T47D (cell line): Measurements from ENCODE around the gene PACRGL.

Experiments
- DNase-seq, 2 experiments: peaks; one replicate each; pipeline versions ENCODE4 v3.0.0 to v3.0.0-alpha.2; 2011 to 2012; ENCODE audit warnings: low read depth in 1 of 2, low spot score in 1 of 2
- JUND ChIP-seq: IDR thresholded peaks from 2 replicates; pipeline ENCODE4 v1.6.1; 2012; ENCODE audit warnings: low read depth
- in situ Hi-C: cut with HindIII; loops from 2 replicates; pipeline ENCODE4 v1.10.0; 2016; ENCODE audit warnings: low sequenced_read_pairs, low pct_unique_long_range_greater_than_20kb

The PACRGL gene

GRCh38 chr4:20700007-20700761 lies at the start of gene PACRGL:
PACRGL (plus strand) TSS chr4:20700458; CDS start chr4:20704482, 4,024 bp downstream.
- in situ Hi-C loops: no loop called here
- peak; percentile 47 to 90 for DNase-seq
- no peak for TF ChIP-seq JUND

- DNase-seq: no peak
- in situ Hi-C loops: no loop called here
- no peak for TF ChIP-seq JUND
Observed at GRCh38 chr4:20652226-20652885, 47.9 kb upstream of the PACRGL start.

- no peak for TF ChIP-seq JUND
- DNase-seq: no peak
- in situ Hi-C loops: no loop called here
Observed at GRCh38 chr4:20658456-20658855, 41.8 kb upstream of the PACRGL start.

- in situ Hi-C loops: no loop called here
- no peak for TF ChIP-seq JUND
- DNase-seq: no peak
Observed at GRCh38 chr4:20662851-20663250, 37.4 kb upstream of the PACRGL start.

GRCh38 chr4:20666012-20666860 lies 34.0 kb upstream of the PACRGL start:
- in situ Hi-C loops: no loop called here
- no peak for DNase-seq
- no peak for TF ChIP-seq JUND

GRCh38 chr4:20672262-20672661 lies 28.0 kb upstream of the PACRGL start:
- no peak for DNase-seq
- no peak for TF ChIP-seq JUND
- in situ Hi-C loops: no loop called here

- no peak for DNase-seq
- in situ Hi-C loops: no loop called here
- no peak for TF ChIP-seq JUND
Observed at GRCh38 chr4:20675786-20676185, 24.5 kb upstream of the PACRGL start.

GRCh38 chr4:20676501-20677197 lies 23.6 kb upstream of the PACRGL start:
- no peak for DNase-seq
- TF ChIP-seq JUND: no peak
- in situ Hi-C loops: no loop called here

GRCh38 chr4:20678400-20678799 lies 21.9 kb upstream of the PACRGL start:
- in situ Hi-C loops: no loop called here
- no peak for DNase-seq
- no peak for TF ChIP-seq JUND

- DNase-seq: no peak
- in situ Hi-C loops: no loop called here
- no peak for TF ChIP-seq JUND
Observed at GRCh38 chr4:20679951-20680350, 20.3 kb upstream of the PACRGL start.

- no peak for TF ChIP-seq JUND
- DNase-seq: no peak
- in situ Hi-C loops: no loop called here
Observed at GRCh38 chr4:20680736-20681135, 19.5 kb upstream of the PACRGL start.

- TF ChIP-seq JUND: no peak
- in situ Hi-C loops: no loop called here
- no peak for DNase-seq
Observed at GRCh38 chr4:20681271-20681670, 19.0 kb upstream of the PACRGL start.

- no peak for DNase-seq
- in situ Hi-C loops: no loop called here
- no peak for TF ChIP-seq JUND
Observed at GRCh38 chr4:20682853-20683252, 17.4 kb upstream of the PACRGL start.
